PC-3 (cell line): ENCODE measurements around the gene SSC4D. TPM values are rescaled to one million over a fixed set of nuclear protein-coding genes. Genes with fewer than 3 reads are reported as not detected.

Experiments used
- ATAC-seq: fragments of 200-7000 bp; cut with Tn5 transposase; 2 replicates; pipeline ENCODE4 v1.9.1; 2020; ENCODE audit warnings: mild to moderate bottlenecking, moderate library complexity
- BruUV-seq: library from RNA; stranded (reverse); fragments of 400-500 nt; replicated peaks from 2 replicates; lab custom pipeline; 2021; lab: Mats Ljungman, UMichigan
- CTCF ChIA-PET: fragments of 300-600 bp; sonication (Branson Sonifier 250); formaldehyde crosslinking; loops from one replicate; lab custom pipeline; 2022; ENCODE audit warnings: antibody characterized with exemption; lab: Charles Lee
- POLR2A ChIA-PET: fragments of 300-600 bp; sonication (Branson Sonifier 250); formaldehyde crosslinking; loops from one replicate; lab custom pipeline; 2022; ENCODE audit warnings: antibody characterized with exemption; ENCODE audit not compliant: unreplicated experiment; lab: Charles Lee
- DNase-seq: peaks from one replicate; pipeline ENCODE4 v3.0.0-alpha.2; 2015
- H2AFZ ChIP-seq: fragments of 300-600 bp; sonication (generic); 2 replicates; pipeline ENCODE4 v1.6.0; 2016; ENCODE audit warnings: antibody characterized with exemption, low read length
- H3F3A ChIP-seq: fragments of 300-600 bp; sonication (generic); one replicate; pipeline ENCODE4 v1.6.0; 2017; ENCODE audit warnings: antibody characterized with exemption, low read length, control low read depth, mild to moderate bottlenecking; ENCODE audit not compliant: unreplicated experiment
- H3K27ac ChIP-seq: fragments of 300-600 bp; sonication (generic); 2 replicates; pipeline ENCODE4 v1.5.1; 2016; ENCODE audit warnings: mild to moderate bottlenecking, low read length
- H3K27me3 ChIP-seq: fragments of 300-600 bp; sonication (generic); 2 replicates; pipeline ENCODE4 v1.6.1; 2016; ENCODE audit warnings: low read length, mixed read lengths
- H3K36me3 ChIP-seq: fragments of 300-600 bp; sonication (generic); 2 replicates; pipeline ENCODE4 v1.6.1; 2016; ENCODE audit warnings: low read depth, mixed run types, low read length, mixed read lengths
- H3K4me1 ChIP-seq: fragments of 300-600 bp; sonication (generic); 2 replicates; pipeline ENCODE4 v1.5.1; 2016; ENCODE audit warnings: low read length; ENCODE audit not compliant: insufficient read depth
- H3K4me2 ChIP-seq: fragments of 300-600 bp; sonication (generic); 2 replicates; pipeline ENCODE4 v1.6.0; 2016; ENCODE audit warnings: low read length
- H3K4me3 ChIP-seq: fragments of 300-600 bp; sonication (generic); 2 replicates; pipeline ENCODE4 v1.5.1; 2016; ENCODE audit warnings: mild to moderate bottlenecking, low read length, mixed read lengths
- H3K79me2 ChIP-seq: fragments of 300-600 bp; sonication (generic); 2 replicates; pipeline ENCODE4 v1.6.1; 2017; ENCODE audit warnings: low read length, mixed read lengths
- H3K9ac ChIP-seq: fragments of 300-600 bp; sonication (generic); 2 replicates; pipeline ENCODE4 v1.6.0; 2016; ENCODE audit warnings: mild to moderate bottlenecking, low read length
- H3K9me2 ChIP-seq: fragments of 300-600 bp; sonication (generic); replicated peaks from 2 replicates; pipeline ENCODE4 v1.6.1; 2016; ENCODE audit warnings: mixed run types, low read length, mixed read lengths
- H3K9me3 ChIP-seq: fragments of 300-600 bp; sonication (generic); 2 replicates; pipeline ENCODE4 v1.6.1; 2016; ENCODE audit warnings: low read length, mixed read lengths
- H4K20me1 ChIP-seq: fragments of 300-600 bp; sonication (generic); 2 replicates; pipeline ENCODE4 v1.6.1; 2016; ENCODE audit warnings: low read length, mixed read lengths
- CTCF ChIP-seq: fragments of 300-600 bp; sonication (generic); conservative IDR thresholded peaks from 2 replicates; pipeline ENCODE4 v1.5.1; 2017; ENCODE audit warnings: antibody characterized with exemption, low read depth, mild to moderate bottlenecking, low read length
- EZH2 ChIP-seq: fragments of 300-600 bp; sonication (generic); IDR thresholded peaks from one replicate; pipeline ENCODE4 v1.6.1; 2017; ENCODE audit warnings: antibody characterized with exemption, mild to moderate bottlenecking, low read length; ENCODE audit not compliant: unreplicated experiment
- EZH2phosphoT487 ChIP-seq: fragments of 300-600 bp; sonication (generic); IDR thresholded peaks from 2 replicates; pipeline ENCODE4 v1.6.1; 2018; ENCODE audit warnings: mild to moderate bottlenecking, antibody characterized with exemption, low read length, borderline replicate concordance
- intact Hi-C: fragments of 100-400 bp; cut with micrococcal nuclease; formaldehyde crosslinking; loops from 2 replicates; pipeline ENCODE4 v1.9.0; 2023
- total RNA-seq: library from RNA; depleted of rRNA; stranded (reverse); fragments of >200 nt; gene quantifications from 2 replicates; pipeline ENCODE4 v1.2.3, GENCODE V29; 2014; rRNA removed

The SSC4D gene
- total RNA-seq, 1 experiment from 2014 or later: 1.3 TPM

- H3F3A ChIP-seq: no peaks in the 10 kb centered on the region
- H3K36me3 ChIP-seq: peaks cover 64% of the 10 kb centered on the region
- H3K27me3 ChIP-seq: no peaks in the 10 kb centered on the region
- no peak overlapping the region for H3K9ac ChIP-seq
- POLR2A ChIA-PET: no interaction called here
- DNase-seq (peak; percentile 41), ATAC-seq (peak; percentile 51)
- no peak overlapping the region for H3K4me2 ChIP-seq
- H2AFZ ChIP-seq: no peak overlapping the region
- no peaks in the 10 kb centered on the region for H3K9me3 ChIP-seq
- TF ChIP-seq EZH2: no peak
- peaks cover 62% of the 10 kb centered on the region for H4K20me1 ChIP-seq
- H3K27ac ChIP-seq: no peak overlapping the region
- CTCF ChIA-PET: no interaction called here
- H3K4me1 ChIP-seq: peaks cover 20% of the 10 kb centered on the region
- no peaks in the 10 kb centered on the region for H3K9me2 ChIP-seq
- no peak overlapping the region for H3K4me3 ChIP-seq
- intact Hi-C loops: no loop called here
- no TSS peak for BruUV-seq
- H3K79me2 ChIP-seq: peaks cover 100% of the 10 kb centered on the region
Observed at GRCh38 chr7:76343294-76343930, 66.1 kb downstream of the SSC4D start.

GRCh38 chr7:76342222-76342621, 67.3 kb downstream of the SSC4D start:
- Histone ChIP-seq H4K20me1 (peaks cover 64% of the 10 kb centered on the region), H3K9ac (no peak overlapping the region), H3K79me2 (peaks cover 100% of the 10 kb centered on the region), H3K4me1 (peaks cover 20% of the 10 kb centered on the region), H3F3A (no peaks in the 10 kb centered on the region), H3K9me3 (no peaks in the 10 kb centered on the region), H3K27ac (no peak overlapping the region), H3K4me3 (no peak overlapping the region), H3K36me3 (peaks cover 58% of the 10 kb centered on the region), H3K9me2 (no peaks in the 10 kb centered on the region), H3K27me3 (no peaks in the 10 kb centered on the region), H2AFZ (no peak overlapping the region), H3K4me2 (no peak overlapping the region)
- no TSS peak for BruUV-seq
- ChIA-PET POLR2A (no interaction called here), CTCF (no interaction called here)
- DNase-seq (no peak), ATAC-seq (no peak)
- no peak for TF ChIP-seq EZH2phosphoT487
- no peak for TF ChIP-seq CTCF
- TF ChIP-seq EZH2: no peak
- intact Hi-C loops: no loop called here

- H3K9ac ChIP-seq: no peak overlapping the region
- H3K27me3 ChIP-seq: no peaks in the 10 kb centered on the region
- peaks cover 100% of the 10 kb centered on the region for H3K79me2 ChIP-seq
- no peaks in the 10 kb centered on the region for H3K9me2 ChIP-seq
- POLR2A ChIA-PET: no interaction called here
- H3K4me3 ChIP-seq: no peak overlapping the region
- no TSS peak for BruUV-seq
- H4K20me1 ChIP-seq: peaks cover 64% of the 10 kb centered on the region
- no peaks in the 10 kb centered on the region for H3K9me3 ChIP-seq
- intact Hi-C loops: loop anchor here (2.0 kb wide), 1 partner anchor 18 kb away; the partner anchor contains the start of gene YWHAG
- TF ChIP-seq CTCF: no peak
- TF ChIP-seq EZH2: no peak
- no peak for TF ChIP-seq EZH2phosphoT487
- peaks cover 20% of the 10 kb centered on the region for H3K4me1 ChIP-seq
- H3K27ac ChIP-seq: peak overlapping the region; percentile 14; the same call in 1 of the 2 replicates
- H3K36me3 ChIP-seq: peaks cover 56% of the 10 kb centered on the region
- CTCF ChIA-PET: no interaction called here
- DNase-seq: no peak
- no peak overlapping the region for H3K4me2 ChIP-seq
- peak; percentile 21 for ATAC-seq
- no peak overlapping the region for H2AFZ ChIP-seq
- H3F3A ChIP-seq: no peaks in the 10 kb centered on the region
Observed at GRCh38 chr7:76340617-76341131, 68.8 kb downstream of the SSC4D start.

Other genes with a start within 250 kb of the SSC4D start
- gene SRRM3, start 207.8 kb downstream of the SSC4D start, total RNA-seq: 0.66 and 3.2 TPM in 2 replicates
- 166 and 189 TPM in 2 replicates for gene HSPB1, start 107.0 kb downstream of the SSC4D start, total RNA-seq
- 42.2 and 54.4 TPM in 2 replicates for gene YWHAG, start 50.7 kb downstream of the SSC4D start, total RNA-seq
- gene ZP3, start 15.3 kb upstream of the SSC4D start, total RNA-seq: 11.9 and 21.6 TPM in 2 replicates
- gene DTX2, start 52.0 kb upstream of the SSC4D start, total RNA-seq: 27.0 and 37.6 TPM in 2 replicates
- 3.0 and 10.7 TPM in 2 replicates for gene UPK3B, start 100.9 kb upstream of the SSC4D start, total RNA-seq
- not detected in 2 replicates for gene SPDYE16, start 133.6 kb upstream of the SSC4D start, total RNA-seq
- 5.9 and 10.1 TPM in 2 replicates for gene POMZP3, start 217.6 kb upstream of the SSC4D start, total RNA-seq